ENCODE data around the gene PARD3.

Gene PARD3

DNA sequence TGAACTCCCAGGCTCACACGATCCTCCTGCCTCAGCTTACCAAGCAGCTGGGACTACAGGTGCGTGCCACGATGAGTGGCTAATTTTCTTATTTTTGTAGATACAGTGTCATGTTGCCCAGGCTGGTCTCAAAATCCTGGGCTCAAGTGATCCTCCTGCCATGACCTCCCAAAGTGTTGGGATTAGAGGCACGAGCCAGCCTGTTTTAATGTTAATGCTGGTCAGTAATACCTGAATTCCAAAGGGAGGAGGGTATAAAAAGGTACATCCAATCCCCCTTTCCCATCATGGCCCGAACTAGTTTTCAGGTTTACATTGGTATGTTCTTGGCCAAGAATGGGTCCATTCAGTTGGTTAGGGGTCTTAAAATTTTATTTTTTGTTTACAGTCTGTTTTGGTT, 329.1 kb downstream of the PARD3 start:
- Histone ChIP-seq H3K27ac (ENCODE audit: low read length) (no peak overlapping the region), H3K9me3 (ENCODE audit: control insufficient read depth in 1 of 2, low read length in 2 of 2) (no peaks in the 10 kb centered on the region), H3K27me3 (ENCODE audit: low read depth, low read length) (no peaks in the 10 kb centered on the region), H3K4me1 (ENCODE audit: control insufficient read depth in 1 of 2, insufficient read depth in 2 of 2, low read length in 2 of 2) (peaks cover 0 to 7% of the 10 kb centered on the region in 2 donors), H3K36me3 (ENCODE audit: control insufficient read depth in 1 of 2, insufficient read depth in 2 of 2, low read length in 2 of 2) (no peaks in the 10 kb centered on the region), H3K4me3 (ENCODE audit: low read depth in 1 of 2, low read length in 2 of 2) (no peak overlapping the region)

DNA sequence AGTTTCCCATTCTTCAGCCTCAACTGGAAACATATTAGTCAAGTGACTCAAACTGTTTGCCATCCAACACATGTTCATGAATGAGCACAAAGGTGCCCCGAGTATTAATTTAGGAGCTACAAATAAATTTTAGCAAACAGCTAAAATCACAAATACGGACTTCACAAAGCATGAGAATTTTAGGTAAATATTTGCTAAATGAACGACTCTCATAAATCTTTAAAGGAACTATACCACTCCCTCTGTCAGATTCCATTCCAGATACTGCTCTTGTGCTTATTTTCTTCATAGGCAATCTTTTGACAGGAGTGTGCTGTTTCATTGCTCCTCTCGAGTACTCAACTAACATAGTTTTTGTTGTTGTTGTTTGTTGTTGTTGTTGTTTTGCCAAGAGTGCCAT, 330.9 kb downstream of the PARD3 start:
- Histone ChIP-seq H3K36me3 (ENCODE audit: control insufficient read depth in 1 of 2, insufficient read depth in 2 of 2, low read length in 2 of 2) (no peaks in the 10 kb centered on the region), H3K4me3 (ENCODE audit: low read depth in 1 of 2, low read length in 2 of 2) (no peak overlapping the region), H3K9me3 (ENCODE audit: control insufficient read depth in 1 of 2, low read length in 2 of 2) (no peaks in the 10 kb centered on the region), H3K4me1 (ENCODE audit: control insufficient read depth in 1 of 2, insufficient read depth in 2 of 2, low read length in 2 of 2) (no peaks in the 10 kb centered on the region), H3K27ac (ENCODE audit: low read length) (no peak overlapping the region), H3K27me3 (ENCODE audit: low read depth, low read length) (no peaks in the 10 kb centered on the region)

DNA sequence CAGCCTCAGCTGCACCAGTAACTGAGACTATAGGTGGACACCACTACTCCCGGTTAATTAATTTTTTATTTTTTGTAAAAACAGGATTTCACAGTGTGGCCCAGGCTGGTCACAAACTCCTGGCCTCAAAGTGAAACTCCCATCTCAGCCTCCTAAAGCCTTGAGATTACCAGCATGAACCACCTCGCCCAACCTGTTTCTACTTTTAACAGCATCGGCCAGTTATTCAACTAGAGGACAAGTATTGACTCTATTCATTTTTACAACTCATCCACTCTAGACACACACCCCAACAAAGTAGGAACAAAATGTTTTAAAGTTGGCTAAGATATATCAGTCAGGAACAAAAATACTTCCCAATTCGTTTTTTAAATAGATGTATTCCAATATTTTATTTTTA, 334.8 kb downstream of the PARD3 start:
- H3K9me3 ChIP-seq (ENCODE audit: control insufficient read depth in 1 of 2, low read length in 2 of 2) = no peaks in the 10 kb centered on the region
- H3K4me1 ChIP-seq (ENCODE audit: control insufficient read depth in 1 of 2, insufficient read depth in 2 of 2, low read length in 2 of 2) = no peaks in the 10 kb centered on the region
- H3K27ac ChIP-seq (ENCODE audit: low read length) = no peak overlapping the region
- H3K36me3 ChIP-seq (ENCODE audit: control insufficient read depth in 1 of 2, insufficient read depth in 2 of 2, low read length in 2 of 2) = no peaks in the 10 kb centered on the region
- no peaks in the 10 kb centered on the region for H3K27me3 ChIP-seq (ENCODE audit: low read depth, low read length)
- H3K4me3 ChIP-seq (ENCODE audit: low read depth in 1 of 2, low read length in 2 of 2) = no peak overlapping the region

DNA sequence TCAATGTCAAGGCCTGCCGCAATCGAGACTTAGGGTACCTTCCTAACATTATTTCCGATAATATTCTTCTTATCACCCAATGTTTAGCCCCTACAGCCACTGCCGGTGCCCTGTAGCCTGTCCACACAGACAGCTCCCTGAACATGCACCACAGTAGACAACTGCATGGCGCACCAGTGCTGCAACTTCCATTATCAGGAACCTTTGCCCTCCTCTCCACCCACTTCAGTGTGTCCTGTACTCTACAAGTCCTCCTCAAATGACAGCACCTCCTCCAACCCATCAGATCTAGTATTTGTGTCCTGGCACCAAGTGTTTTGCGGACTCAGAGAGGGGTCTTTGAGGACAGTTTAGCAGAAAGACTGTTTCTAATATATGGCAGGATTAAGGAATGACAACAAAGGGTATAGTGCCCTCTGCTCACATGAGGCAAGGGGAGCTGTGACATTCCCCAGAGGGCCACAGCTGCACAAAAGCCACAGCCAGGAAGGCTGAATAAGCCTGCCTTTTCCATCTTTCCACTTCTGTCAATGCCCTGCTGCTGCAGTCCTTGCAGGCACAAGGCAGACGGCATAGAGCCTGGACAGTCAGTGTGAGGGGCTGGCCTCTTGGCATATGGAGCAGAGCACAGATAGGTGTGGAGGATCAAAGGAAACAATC, 335.4 kb downstream of the PARD3 start:
- H3K36me3 ChIP-seq (ENCODE audit: control insufficient read depth in 1 of 2, insufficient read depth in 2 of 2, low read length in 2 of 2) = no peaks in the 10 kb centered on the region
- no peak overlapping the region for H3K4me3 ChIP-seq (ENCODE audit: low read depth in 1 of 2, low read length in 2 of 2)
- no peak overlapping the region for H3K27ac ChIP-seq (ENCODE audit: low read length)
- H3K27me3 ChIP-seq (ENCODE audit: low read depth, low read length) = no peaks in the 10 kb centered on the region
- H3K9me3 ChIP-seq (ENCODE audit: control insufficient read depth in 1 of 2, low read length in 2 of 2) = no peaks in the 10 kb centered on the region
- H3K4me1 ChIP-seq (ENCODE audit: control insufficient read depth in 1 of 2, insufficient read depth in 2 of 2, low read length in 2 of 2) = no peaks in the 10 kb centered on the region

DNA sequence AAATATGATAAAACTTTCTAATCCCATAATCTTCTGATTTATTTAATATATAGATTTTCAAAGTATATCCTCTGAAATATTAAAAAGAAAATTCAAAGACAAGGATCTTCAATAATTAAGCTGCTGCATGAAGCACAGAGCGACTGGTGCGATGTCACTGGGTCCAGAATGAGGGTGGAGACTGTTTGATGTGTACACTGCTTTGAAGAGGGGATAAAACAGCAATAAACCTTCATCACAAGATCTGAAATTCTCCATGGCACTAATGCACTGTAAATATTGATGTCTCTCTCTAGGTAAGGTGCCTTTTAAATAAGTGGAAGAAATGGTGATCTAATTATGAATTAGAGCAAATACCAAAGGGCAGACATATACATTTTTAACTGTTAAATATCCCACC, 337.8 kb downstream of the PARD3 start:
- Histone ChIP-seq H3K27me3 (ENCODE audit: low read depth, low read length) (no peaks in the 10 kb centered on the region), H3K4me1 (ENCODE audit: control insufficient read depth in 1 of 2, insufficient read depth in 2 of 2, low read length in 2 of 2) (no peaks in the 10 kb centered on the region), H3K27ac (ENCODE audit: low read length) (no peak overlapping the region), H3K36me3 (ENCODE audit: control insufficient read depth in 1 of 2, insufficient read depth in 2 of 2, low read length in 2 of 2) (no peaks in the 10 kb centered on the region), H3K4me3 (ENCODE audit: low read depth in 1 of 2, low read length in 2 of 2) (no peak overlapping the region), H3K9me3 (ENCODE audit: control insufficient read depth in 1 of 2, low read length in 2 of 2) (no peaks in the 10 kb centered on the region)

DNA sequence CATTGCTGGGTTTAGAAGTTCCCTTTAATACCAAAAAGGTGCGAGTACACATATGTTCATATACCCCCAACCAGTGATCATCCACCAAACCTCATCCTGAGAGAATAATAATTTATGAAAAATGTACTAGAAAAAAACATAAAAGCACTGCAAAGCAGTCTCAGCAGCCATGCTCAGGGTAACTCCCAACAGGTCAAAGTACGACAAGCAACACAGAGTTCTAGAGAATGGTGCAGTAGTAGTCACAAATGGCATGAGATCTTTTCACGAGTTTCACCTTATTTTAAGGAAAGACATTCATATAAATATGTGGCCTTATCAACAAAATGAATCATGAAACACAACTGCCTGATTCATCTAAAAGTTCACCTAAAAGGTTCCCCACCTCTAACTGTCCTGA, 338.5 kb downstream of the PARD3 start:
- Histone ChIP-seq H3K27ac (ENCODE audit: low read length) (no peak overlapping the region), H3K4me3 (ENCODE audit: low read depth in 1 of 2, low read length in 2 of 2) (no peak overlapping the region)

DNA sequence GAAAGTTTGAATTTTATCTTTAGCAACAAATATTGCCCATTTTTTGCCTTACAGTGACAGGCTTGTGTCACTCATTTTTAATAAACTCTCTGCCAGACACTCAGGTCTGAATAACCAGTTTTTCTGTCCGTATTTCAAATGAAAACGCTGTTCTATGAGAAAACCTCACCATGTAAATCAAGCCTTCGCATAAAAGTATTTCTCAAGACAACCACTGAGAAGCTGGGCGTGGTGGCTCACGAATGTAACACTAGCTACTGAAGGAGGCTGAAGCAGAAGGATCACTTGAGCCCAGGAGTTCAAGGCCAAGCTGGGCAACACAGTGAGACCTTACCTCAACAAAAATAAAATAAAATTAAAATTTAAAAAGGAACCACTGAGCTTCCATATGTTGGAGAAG, 339.3 kb downstream of the PARD3 start:
- no peak overlapping the region for H3K27ac ChIP-seq (ENCODE audit: low read length)
- H3K9me3 ChIP-seq (ENCODE audit: control insufficient read depth in 1 of 2, low read length in 2 of 2) = no peaks in the 10 kb centered on the region
- no peak overlapping the region for H3K4me3 ChIP-seq (ENCODE audit: low read depth in 1 of 2, low read length in 2 of 2)
- no peaks in the 10 kb centered on the region for H3K27me3 ChIP-seq (ENCODE audit: low read depth, low read length)
- H3K36me3 ChIP-seq (ENCODE audit: control insufficient read depth in 1 of 2, insufficient read depth in 2 of 2, low read length in 2 of 2) = no peaks in the 10 kb centered on the region
- no peaks in the 10 kb centered on the region for H3K4me1 ChIP-seq (ENCODE audit: control insufficient read depth in 1 of 2, insufficient read depth in 2 of 2, low read length in 2 of 2)

More for the DNA sequence above, 338.5 kb downstream of the PARD3 start:
- Histone ChIP-seq H3K27me3 (ENCODE audit: low read depth, low read length) (no peaks in the 10 kb centered on the region), H3K4me1 (ENCODE audit: control insufficient read depth in 1 of 2, insufficient read depth in 2 of 2, low read length in 2 of 2) (no peaks in the 10 kb centered on the region), H3K9me3 (ENCODE audit: control insufficient read depth in 1 of 2, low read length in 2 of 2) (no peaks in the 10 kb centered on the region), H3K36me3 (ENCODE audit: control insufficient read depth in 1 of 2, insufficient read depth in 2 of 2, low read length in 2 of 2) (no peaks in the 10 kb centered on the region)

DNA sequence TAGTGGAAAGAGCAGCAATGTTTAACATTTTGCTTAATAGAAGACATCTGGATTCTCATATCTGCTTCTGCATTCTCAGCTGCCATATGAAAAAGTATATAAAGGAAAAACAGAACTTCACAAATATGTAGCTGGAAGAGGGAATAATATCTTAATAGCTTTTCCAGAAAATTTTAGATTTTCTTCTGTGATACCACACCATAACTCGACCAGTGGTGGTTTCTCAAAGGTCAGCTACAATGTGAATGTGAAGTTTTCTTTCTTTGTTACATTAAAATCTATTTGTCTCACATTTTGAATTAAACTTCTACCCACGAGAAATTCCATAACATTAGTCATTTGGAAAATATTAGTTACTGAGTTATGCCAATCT, 339.8 kb downstream of the PARD3 start:
- no peaks in the 10 kb centered on the region for H3K36me3 ChIP-seq (ENCODE audit: control insufficient read depth in 1 of 2, insufficient read depth in 2 of 2, low read length in 2 of 2)
- no peak overlapping the region for H3K27ac ChIP-seq (ENCODE audit: low read length)
- no peaks in the 10 kb centered on the region for H3K9me3 ChIP-seq (ENCODE audit: control insufficient read depth in 1 of 2, low read length in 2 of 2)
- no peak overlapping the region for H3K4me3 ChIP-seq (ENCODE audit: low read depth in 1 of 2, low read length in 2 of 2)
- no peaks in the 10 kb centered on the region for H3K4me1 ChIP-seq (ENCODE audit: control insufficient read depth in 1 of 2, insufficient read depth in 2 of 2, low read length in 2 of 2)
- no peaks in the 10 kb centered on the region for H3K27me3 ChIP-seq (ENCODE audit: low read depth, low read length)

DNA sequence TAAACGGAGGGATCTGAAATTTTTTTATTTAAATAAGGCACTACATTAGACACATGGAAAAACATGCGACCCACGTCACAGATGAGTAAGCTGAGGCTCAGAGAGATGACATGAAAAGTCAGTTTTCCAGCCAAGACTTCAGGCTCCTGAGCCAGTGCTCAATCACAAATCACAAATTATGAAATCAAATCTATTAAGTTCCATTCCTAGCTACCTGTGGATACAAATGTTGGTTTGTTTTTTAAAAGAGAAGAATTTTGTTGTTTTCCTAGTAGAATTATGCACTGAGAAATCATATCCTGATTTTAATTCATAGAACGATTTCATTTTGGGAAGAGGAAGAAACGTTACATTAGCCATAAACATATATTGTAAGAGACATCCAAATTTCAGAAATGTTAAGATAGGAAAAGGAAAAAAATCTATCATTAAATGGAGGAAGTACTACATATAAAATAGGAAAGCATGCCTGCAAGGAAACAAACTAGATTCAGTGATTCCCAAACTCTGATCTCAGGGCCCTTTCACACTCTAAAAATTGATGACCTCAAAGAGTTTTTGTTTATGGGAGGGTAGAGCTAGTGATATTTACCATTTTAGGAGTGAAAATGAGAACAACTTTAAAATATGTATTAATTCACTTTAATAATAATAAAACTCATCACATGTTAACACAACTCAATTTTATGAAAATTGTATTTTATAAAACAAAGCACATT, 340.4 kb downstream of the PARD3 start:
- H3K36me3 ChIP-seq (ENCODE audit: control insufficient read depth in 1 of 2, insufficient read depth in 2 of 2, low read length in 2 of 2) = no peaks in the 10 kb centered on the region
- H3K4me1 ChIP-seq (ENCODE audit: control insufficient read depth in 1 of 2, insufficient read depth in 2 of 2, low read length in 2 of 2) = no peaks in the 10 kb centered on the region
- H3K27ac ChIP-seq (ENCODE audit: low read length) = no peak overlapping the region
- H3K27me3 ChIP-seq (ENCODE audit: low read depth, low read length) = no peaks in the 10 kb centered on the region
- no peaks in the 10 kb centered on the region for H3K9me3 ChIP-seq (ENCODE audit: control insufficient read depth in 1 of 2, low read length in 2 of 2)
- H3K4me3 ChIP-seq (ENCODE audit: low read depth in 1 of 2, low read length in 2 of 2) = no peak overlapping the region

DNA sequence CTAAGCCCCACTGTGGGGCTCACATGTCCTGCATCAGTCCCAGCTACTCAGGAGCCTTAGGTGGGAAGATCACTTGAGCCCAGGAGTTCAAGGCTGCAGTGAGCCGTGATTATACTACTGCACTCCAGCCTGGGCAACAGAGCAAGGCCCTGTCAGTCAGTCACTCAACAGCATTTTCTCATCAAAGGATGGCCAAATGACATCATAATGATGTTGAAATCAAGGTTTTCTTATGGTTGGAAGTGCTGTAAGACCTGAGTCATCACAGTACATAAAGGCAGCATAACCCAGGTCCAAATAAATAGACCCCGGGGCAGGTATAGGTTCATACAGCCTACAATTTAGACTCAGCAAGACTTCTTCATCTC, 341.1 kb downstream of the PARD3 start:
- no peaks in the 10 kb centered on the region for H3K9me3 ChIP-seq (ENCODE audit: control insufficient read depth in 1 of 2, low read length in 2 of 2)
- no peak overlapping the region for H3K27ac ChIP-seq (ENCODE audit: low read length)
- H3K27me3 ChIP-seq (ENCODE audit: low read depth, low read length) = no peaks in the 10 kb centered on the region
- no peaks in the 10 kb centered on the region for H3K4me1 ChIP-seq (ENCODE audit: control insufficient read depth in 1 of 2, insufficient read depth in 2 of 2, low read length in 2 of 2)
- H3K4me3 ChIP-seq (ENCODE audit: low read depth in 1 of 2, low read length in 2 of 2) = no peak overlapping the region
- H3K36me3 ChIP-seq (ENCODE audit: control insufficient read depth in 1 of 2, insufficient read depth in 2 of 2, low read length in 2 of 2) = no peaks in the 10 kb centered on the region

DNA sequence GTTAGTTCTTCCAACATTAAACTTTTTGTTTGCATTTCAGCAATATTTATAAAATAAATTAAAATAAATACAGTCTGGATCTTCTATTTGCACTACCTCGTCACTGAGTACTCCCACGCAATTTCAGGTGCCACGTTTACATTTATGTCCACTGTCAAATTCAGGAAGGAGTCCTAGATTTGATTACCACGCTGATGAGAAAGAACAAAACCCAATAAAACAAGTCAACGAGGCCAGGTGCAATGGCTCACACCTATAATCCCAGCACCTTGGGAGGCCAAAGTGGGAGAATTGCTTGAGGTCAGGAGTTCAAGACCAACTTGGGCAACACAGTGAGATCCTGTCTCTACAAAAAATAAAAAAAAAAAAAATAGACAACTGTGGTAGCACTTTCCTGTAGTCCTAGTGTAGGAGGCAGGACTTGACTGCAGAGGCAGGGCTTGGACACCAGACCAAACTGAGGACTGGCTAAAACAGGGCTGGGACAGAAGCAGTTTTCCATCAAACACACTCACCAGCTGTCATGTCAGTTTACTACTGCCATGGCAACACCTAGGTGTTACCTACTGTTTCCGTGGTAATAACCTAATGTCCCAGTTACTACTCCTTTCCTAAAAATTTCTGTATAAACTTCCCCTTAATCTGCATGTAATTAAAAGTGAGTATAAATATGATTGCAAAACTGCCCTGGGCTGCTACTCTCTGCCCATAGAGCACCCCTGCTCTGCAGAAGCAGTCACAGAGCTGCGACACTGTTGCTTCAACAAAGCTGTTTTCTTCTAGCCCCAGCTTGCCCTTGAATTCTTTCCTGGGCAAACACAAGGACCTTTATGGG, 341.7 kb downstream of the PARD3 start:
- Histone ChIP-seq H3K4me3 (ENCODE audit: low read depth in 1 of 2, low read length in 2 of 2) (no peak overlapping the region), H3K27ac (ENCODE audit: low read length) (no peak overlapping the region), H3K9me3 (ENCODE audit: control insufficient read depth in 1 of 2, low read length in 2 of 2) (no peaks in the 10 kb centered on the region), H3K27me3 (ENCODE audit: low read depth, low read length) (no peaks in the 10 kb centered on the region), H3K4me1 (ENCODE audit: control insufficient read depth in 1 of 2, insufficient read depth in 2 of 2, low read length in 2 of 2) (no peaks in the 10 kb centered on the region), H3K36me3 (ENCODE audit: control insufficient read depth in 1 of 2, insufficient read depth in 2 of 2, low read length in 2 of 2) (no peaks in the 10 kb centered on the region)

Measured in muscle layer of duodenum (tissue), 2 donors.